GM12874 (cell line): ENCODE results near the gene SLC7A10.

ENCODE experiments used
- CTCF ChIP-seq: IDR thresholded peaks from 2 replicates; pipeline ENCODE4 v1.5.1; 2011; ENCODE audit warnings: low read depth, mild to moderate bottlenecking, control low read depth, low read length, moderate library complexity; ENCODE audit not compliant: insufficient read depth

The SLC7A10 gene

DNA sequence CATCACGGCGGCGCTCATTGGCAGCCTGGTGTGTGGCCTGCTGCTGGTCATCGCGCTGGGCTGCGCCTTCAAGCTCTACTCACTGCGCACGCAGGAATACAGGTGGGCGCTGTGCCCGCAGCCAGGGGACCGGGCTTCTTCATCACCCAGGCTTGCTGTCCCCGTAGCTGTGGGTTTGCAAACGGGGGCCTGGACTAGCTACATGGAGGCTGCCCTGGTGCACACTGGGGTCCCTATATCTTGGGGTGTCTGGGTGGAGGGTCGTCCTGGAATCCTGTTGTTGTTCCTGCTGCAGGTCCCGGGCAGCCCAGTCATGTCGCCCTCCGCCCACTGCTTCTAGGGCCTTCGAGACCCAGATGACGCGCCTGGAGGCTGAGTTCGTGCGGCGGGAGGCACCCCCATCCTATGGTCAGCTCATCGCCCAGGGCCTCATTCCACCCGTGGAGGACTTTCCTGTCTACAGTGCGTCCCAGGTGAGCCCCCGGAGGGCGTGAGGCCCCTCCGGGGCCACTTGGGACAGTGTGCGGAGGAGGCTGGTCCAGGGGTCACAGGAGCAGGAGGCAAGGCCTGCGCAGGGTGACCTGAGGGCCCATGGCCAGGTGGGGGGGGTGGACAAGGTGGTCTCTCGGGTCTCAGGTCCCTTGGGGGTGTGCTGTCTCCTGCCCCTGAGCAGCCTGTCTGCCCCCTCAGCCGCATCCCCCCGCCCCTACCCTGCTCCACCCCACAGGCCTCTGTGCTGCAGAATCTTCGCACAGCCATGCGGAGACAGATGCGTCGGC is 19.2 kb downstream of the SLC7A10 start:
- TF ChIP-seq CTCF: no peak

GRCh38 chr19:33205531-33206260 is 20.0 kb downstream of the SLC7A10 start:
- TF ChIP-seq CTCF: no peak

- no peak for TF ChIP-seq CTCF
Measured at GRCh38 chr19:33205110-33205509, 20.5 kb downstream of the SLC7A10 start.

DNA sequence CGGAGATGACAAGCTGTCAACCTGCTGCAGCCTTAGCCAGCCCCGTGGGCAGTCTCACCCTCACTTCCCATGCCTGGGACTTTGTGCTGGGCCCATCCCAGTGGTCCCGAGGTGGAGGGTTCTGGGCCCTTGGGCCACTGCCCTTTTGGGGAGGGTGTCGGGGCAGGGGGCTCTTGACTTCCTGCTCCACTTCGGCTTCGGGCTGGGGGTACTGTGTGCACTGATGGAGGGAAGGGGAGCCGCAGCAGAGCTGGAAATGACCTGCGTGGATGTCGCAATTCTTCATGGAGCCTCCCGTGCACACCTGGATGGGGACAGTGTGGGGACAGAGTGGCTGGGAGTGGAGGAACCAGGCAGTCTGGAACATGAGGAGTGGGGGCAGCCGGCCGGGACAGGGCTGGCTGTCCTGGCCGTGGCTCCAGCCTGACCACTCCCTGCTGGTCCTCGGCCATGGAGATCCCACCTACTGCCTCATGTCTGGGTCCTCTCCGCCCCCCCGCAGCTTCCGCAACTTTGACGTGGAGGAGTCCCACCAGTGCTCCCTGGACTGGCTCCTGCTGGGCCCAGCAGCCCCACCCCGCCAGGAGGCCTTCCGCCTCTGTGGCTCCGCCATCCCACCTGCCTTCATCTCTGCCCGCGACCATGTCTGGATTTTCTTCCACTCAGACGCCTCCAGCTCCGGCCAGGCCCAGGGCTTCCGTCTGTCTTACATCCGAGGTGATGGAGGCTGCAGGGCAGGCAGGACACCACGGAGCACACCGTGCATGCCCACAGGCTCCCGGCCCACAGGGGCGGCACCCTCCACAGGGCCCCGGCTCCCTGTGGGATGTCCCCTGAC is 21.3 kb downstream of the SLC7A10 start:
- TF ChIP-seq CTCF: no peak

GRCh38 chr19:33203529-33203928 is 22.1 kb downstream of the SLC7A10 start:
- no peak for TF ChIP-seq CTCF

GRCh38 chr19:33202546-33203507 is 22.8 kb downstream of the SLC7A10 start:
- no peak for TF ChIP-seq CTCF
